AG04450 (cell line): ENCODE results near the gene MKS1. TPM values are rescaled to one million over a fixed set of nuclear protein-coding genes. Genes with fewer than 3 reads are reported as not detected.
A peak's percentile ranks its signal among the peaks of the same experiment; 100 is the strongest.

Experiments used
- CTCF ChIA-PET: fragments of 300-600, 350-600 bp; formaldehyde crosslinking; extraction: SDS; loops from one replicate; lab custom pipeline; 2022; ENCODE audit warnings: antibody characterized with exemption, inconsistent platforms; lab: Charles Lee
- POLR2A ChIA-PET: fragments of 350-600 bp; formaldehyde crosslinking; extraction: SDS; loops from one replicate; lab custom pipeline; 2021; ENCODE audit warnings: antibody characterized with exemption, inconsistent platforms; lab: Yijun Ruan, JAX
- DNase-seq: peaks from one replicate; pipeline ENCODE4 v3.0.0-alpha.2; 2011; ENCODE audit warnings: low read depth, low spot score
- H3K27ac ChIP-seq: one replicate; pipeline ENCODE4 v1.5.1; 2012; ENCODE audit warnings: low read depth, low read length, control low read depth
- H3K27me3 ChIP-seq: one replicate; pipeline ENCODE4 v1.6.0; 2012; ENCODE audit warnings: low read length; ENCODE audit not compliant: control insufficient read depth, insufficient read depth
- H3K4me3 ChIP-seq: 2 replicates; pipeline ENCODE4 v1.5.1; 2011; ENCODE audit warnings: mild to moderate bottlenecking, low read depth, low read length, control low read depth
- H3K9me3 ChIP-seq: 2 replicates; pipeline ENCODE4 v1.5.1; 2012; ENCODE audit warnings: low read length; ENCODE audit not compliant: control insufficient read depth, insufficient read depth
- CTCF ChIP-seq: IDR thresholded peaks from 2 replicates; pipeline ENCODE4 v1.5.1; 2011; ENCODE audit warnings: low read depth, low read length, control low read depth, inconsistent platforms
- polyA plus RNA-seq: library from polyadenylated mRNA; depleted of rRNA; stranded (reverse); fragments of >200 nt; gene quantifications from 2 replicates; pipeline ENCODE4 v1.2.3, GENCODE V29; 2011

The MKS1 gene
- polyA plus RNA-seq, 1 experiment = 14.4 TPM

- peaks cover 46% of the 10 kb centered on the region for H3K27me3 ChIP-seq
- ChIA-PET CTCF (interaction anchor here (0.6 to 2.1 kb wide), 16 partner anchors 11 to 274 kb away, joined by 3 to 28 read pairs (median 8); partner anchors contain the start of genes LPO, RNF43 and SUPT4H1), POLR2A (interaction anchor here (0.9 kb wide), 1 partner anchor 383 kb away, joined by 3 read pairs; no protein-coding TSS in a partner anchor)
- H3K9me3 ChIP-seq = peaks cover 2% of the 10 kb centered on the region; the same call in 1 of the 2 replicates
- no peak for DNase-seq
- H3K4me3 ChIP-seq = peak overlapping the region; percentile 60; the same call in 1 of the 2 replicates
- TF ChIP-seq CTCF = no peak
- H3K27ac ChIP-seq = no peak overlapping the region
Observed at GRCh38 chr17:58248955-58249269, 29.9 kb upstream of the MKS1 start.

GRCh38 chr17:58247511-58248363, 28.7 kb upstream of the MKS1 start:
- POLR2A ChIA-PET = no interaction called here
- Histone ChIP-seq H3K4me3 (no peak overlapping the region), H3K27me3 (peaks cover 49% of the 10 kb centered on the region), H3K9me3 (peaks cover 2% of the 10 kb centered on the region; the same call in 1 of the 2 replicates), H3K27ac (no peak overlapping the region)
- no peak for DNase-seq
- CTCF ChIA-PET = interaction anchor here (0.6 to 1.8 kb wide), 6 partner anchors 9 to 308 kb away, joined by 3 to 8 read pairs (median 4); partner anchors contain the start of gene LPO
- no peak for TF ChIP-seq CTCF

GRCh38 chr17:58246781-58247180, 27.7 kb upstream of the MKS1 start:
- ChIA-PET CTCF (interaction anchor here (1.3 kb wide), 1 partner anchor 8 kb away, joined by 7 read pairs; the partner anchor contains the start of gene LPO), POLR2A (no interaction called here)
- Histone ChIP-seq H3K9me3 (peaks cover 2% of the 10 kb centered on the region; the same call in 1 of the 2 replicates), H3K4me3 (no peak overlapping the region), H3K27me3 (peaks cover 47% of the 10 kb centered on the region), H3K27ac (no peak overlapping the region)
- no peak for TF ChIP-seq CTCF
- DNase-seq = no peak

- Histone ChIP-seq H3K9me3 (peaks cover 2% of the 10 kb centered on the region; the same call in 1 of the 2 replicates), H3K27me3 (peaks cover 46% of the 10 kb centered on the region), H3K27ac (no peak overlapping the region), H3K4me3 (no peak overlapping the region)
- POLR2A ChIA-PET = no interaction called here
- DNase-seq = no peak
- TF ChIP-seq CTCF = no peak
- CTCF ChIA-PET = interaction anchor here (1.3 kb wide), 1 partner anchor 8 kb away, joined by 7 read pairs; the partner anchor contains the start of gene LPO
Observed at GRCh38 chr17:58246104-58246740, 27.2 kb upstream of the MKS1 start.
